Thyroid gland (tissue), 4 donors: Measurements from ENCODE around the gene SASH1.

Source experiments
- POLR2A ChIP-seq, 2 donors: fragments of 450-650 bp; IDR thresholded peaks; one replicate each; pipeline ENCODE4 v1.6.1; 2017; ENCODE audit warnings: antibody characterized with exemption in 2 of 2, mild to moderate bottlenecking in 2 of 2, moderate library complexity in 1 of 2
- TF ChIP-seq, protein P1 (sequence below), 6 experiments: fragments of 200-600 bp in 3 of 6; fragments of 450-650 bp in 3 of 6; sonication (generic) in 3 of 6; IDR thresholded peaks; one replicate each; pipeline ENCODE4 v1.5.1; 2016 to 2019; ENCODE audit warnings: antibody characterized with exemption in 6 of 6, mild to moderate bottlenecking in 2 of 6, inconsistent platforms in 1 of 6, moderate library complexity in 1 of 6

DNA sequence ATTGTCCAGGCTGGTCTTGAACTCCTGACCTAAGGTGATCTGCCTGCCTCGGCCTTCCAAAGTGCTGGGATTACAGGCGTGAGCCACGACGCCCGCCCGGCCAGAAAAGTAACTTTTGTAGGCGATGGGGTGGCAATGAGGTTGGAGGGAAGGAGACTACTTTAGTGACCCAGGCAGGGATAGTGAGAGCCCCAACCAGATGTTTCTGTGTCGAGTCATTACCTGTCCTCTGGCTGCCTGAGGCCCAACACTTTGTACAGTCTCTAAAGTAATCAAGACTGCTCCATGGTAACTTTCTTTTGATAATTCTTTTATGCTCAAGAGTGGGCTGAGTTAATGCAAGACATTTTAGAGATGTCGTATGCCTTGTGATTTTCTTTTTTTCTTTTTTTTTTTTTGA, 6.8 kb downstream of the SASH1 start:
- TF ChIP-seq, protein P1, sequence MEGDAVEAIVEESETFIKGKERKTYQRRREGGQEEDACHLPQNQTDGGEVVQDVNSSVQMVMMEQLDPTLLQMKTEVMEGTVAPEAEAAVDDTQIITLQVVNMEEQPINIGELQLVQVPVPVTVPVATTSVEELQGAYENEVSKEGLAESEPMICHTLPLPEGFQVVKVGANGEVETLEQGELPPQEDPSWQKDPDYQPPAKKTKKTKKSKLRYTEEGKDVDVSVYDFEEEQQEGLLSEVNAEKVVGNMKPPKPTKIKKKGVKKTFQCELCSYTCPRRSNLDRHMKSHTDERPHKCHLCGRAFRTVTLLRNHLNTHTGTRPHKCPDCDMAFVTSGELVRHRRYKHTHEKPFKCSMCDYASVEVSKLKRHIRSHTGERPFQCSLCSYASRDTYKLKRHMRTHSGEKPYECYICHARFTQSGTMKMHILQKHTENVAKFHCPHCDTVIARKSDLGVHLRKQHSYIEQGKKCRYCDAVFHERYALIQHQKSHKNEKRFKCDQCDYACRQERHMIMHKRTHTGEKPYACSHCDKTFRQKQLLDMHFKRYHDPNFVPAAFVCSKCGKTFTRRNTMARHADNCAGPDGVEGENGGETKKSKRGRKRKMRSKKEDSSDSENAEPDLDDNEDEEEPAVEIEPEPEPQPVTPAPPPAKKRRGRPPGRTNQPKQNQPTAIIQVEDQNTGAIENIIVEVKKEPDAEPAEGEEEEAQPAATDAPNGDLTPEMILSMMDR (IDR thresholded peaks at IDR 0.05): no peak
- TF ChIP-seq POLR2A (IDR thresholded peaks at IDR 0.05): no peak
